Measurements from ENCODE around the gene HS3ST1.

GRCh38 chr4:11367371-11367770, 61.3 kb downstream of the HS3ST1 start:
- no peak for TF ChIP-seq CTCF (IDR thresholded peaks at IDR 0.05)
- TF ChIP-seq POLR2A (IDR thresholded peaks at IDR 0.05), result no peak
